NCI-H1694 (cell line): ENCODE results near the gene ADGRG2.
"Not testable (repeated sequence)": the region's sequence is repeated elsewhere in the genome, so short reads cannot be mapped to it uniquely, and the experiment has no call there.

Experiments used
- DNase-seq: peaks from one replicate; lab custom pipeline; 2025; lab: John Stamatoyannopoulos, UW

Gene ADGRG2

DNA sequence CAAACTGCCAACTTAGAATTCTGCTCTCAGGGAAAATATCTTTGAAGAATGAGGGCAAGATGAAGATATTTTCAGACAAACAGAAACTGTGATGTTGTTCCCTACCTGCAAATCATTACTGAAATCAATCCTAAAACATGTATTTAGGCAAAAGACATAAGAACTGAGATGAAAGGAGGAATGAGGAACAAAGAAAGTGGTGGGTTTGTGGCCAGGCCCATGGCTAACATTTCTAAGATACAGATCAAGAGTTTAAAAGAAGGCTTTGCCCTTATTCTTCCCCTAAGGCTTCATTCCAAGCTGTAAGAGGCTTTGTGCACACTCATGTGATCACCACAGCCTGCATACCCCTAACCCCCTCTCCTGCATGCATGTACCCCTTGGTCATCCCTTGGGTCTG, 46.5 kb downstream of the ADGRG2 start:
- no peak for DNase-seq

DNA sequence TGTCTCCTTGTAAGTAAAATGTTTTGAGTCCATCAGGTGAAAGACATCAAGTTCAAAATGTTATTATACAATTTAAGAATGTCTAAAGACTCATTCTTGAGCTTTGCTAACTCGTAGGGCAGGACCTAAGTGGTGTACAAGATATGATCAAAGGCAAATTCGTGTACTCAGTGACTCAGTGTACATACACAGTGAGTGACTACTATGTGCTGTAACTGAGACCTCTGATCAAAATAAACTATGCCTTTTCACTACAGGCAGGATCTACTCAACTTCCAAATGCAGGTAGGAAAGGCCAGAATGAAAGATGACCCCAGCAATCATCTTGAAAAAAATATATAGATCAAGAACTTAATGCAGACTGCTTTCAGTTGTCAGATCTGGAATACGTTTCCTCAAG, 49.9 kb downstream of the ADGRG2 start:
- DNase-seq = no peak

DNA sequence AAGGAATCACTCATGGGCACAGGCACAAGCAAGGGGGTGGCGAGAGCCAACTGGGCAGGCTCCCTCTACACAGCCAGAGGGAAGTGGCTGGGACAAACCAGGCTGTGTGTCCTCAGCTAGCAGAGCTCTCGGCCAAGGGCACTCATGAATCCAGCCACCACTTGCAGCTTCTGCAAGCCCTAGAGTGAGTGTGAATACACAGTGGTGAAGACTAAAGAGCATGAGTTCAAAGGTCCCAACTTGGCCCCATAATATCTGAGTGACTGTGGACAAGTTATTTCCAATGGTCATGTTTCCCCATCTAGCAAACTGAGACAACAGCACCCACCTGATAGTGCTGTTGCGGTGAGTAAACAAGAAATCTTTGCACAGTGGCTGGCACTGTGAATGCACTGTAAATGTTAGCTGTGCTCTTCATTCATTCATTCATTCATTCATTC, 51.7 kb downstream of the ADGRG2 start:
- no peak for DNase-seq

DNA sequence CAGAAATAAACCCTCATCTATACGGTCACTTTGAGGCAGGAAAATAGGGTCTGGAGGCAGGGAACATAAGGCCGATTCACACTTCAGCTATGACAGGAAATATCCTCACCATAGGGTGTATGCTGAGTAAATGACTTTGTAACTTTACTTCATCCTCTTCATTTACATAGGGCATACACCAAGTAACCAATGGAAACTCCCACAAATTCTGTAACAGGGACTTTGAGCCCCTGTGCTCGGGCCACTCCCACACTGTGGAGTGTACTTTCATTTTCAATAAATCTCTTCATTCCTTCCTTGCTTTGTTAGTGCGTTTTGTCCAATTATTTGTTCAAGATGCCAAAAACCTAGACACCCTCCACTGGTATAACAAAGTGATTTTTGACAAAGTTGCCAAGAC, 55.3 kb downstream of the ADGRG2 start:
- DNase-seq = not testable (repeated sequence)

DNA sequence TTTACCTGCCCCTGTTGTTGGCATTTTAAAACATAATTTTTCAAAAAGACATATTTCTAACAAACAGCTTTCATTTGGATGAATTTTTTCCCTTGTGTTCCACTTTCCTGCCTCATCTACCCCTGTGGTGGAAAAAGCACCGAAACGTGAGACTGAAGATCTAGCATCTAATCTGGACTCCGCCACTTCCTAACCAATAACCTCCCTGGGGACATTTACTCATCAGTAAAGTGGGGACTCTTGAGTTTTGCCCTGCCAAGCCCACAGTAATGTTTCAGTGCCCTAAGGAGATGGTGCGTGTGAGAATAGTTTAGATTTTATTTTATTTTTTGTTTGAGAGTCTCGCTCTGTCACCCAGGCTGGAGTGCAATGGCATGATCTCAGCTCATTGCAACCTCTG, 56.7 kb downstream of the ADGRG2 start:
- DNase-seq = no peak

DNA sequence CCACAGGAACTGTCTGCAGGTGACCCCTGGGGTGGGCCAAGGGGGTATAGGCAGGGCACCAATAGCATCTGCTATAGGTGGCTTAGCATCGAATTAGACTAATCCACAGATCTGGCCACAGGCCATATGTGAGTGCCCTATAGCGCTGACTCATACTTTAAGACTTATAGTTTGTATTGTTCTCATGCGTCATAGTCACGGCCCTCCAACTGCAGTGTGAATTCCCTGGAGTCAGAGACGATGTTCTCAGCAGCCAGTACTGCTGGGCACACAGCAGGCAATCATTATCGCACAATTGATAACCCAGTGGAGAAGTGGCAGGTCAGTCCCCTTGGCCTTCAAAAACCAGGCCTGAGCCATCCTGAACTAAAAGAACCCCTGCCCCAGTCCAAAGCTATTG, 58.1 kb downstream of the ADGRG2 start:
- DNase-seq = no peak

DNA sequence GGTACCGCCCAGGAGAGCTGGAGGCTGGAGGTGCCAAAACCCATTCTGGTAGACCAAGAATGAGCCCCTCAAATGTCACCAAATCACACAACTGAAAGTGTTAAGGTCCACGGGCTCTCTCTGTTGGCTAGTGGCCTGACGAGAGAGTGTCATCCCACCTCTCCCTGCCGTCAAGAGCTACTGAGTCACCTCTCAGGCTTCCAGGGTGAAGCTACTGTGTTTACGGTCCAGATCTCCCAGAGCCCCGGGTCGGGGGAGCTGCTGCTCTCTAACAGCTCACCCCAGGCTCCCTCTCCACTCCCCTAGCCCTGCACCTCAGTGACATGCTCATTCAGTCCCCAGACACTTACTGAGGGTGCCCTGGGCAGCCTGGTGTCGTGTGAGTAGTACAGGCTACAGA, 59.2 kb downstream of the ADGRG2 start:
- no peak for DNase-seq

DNA sequence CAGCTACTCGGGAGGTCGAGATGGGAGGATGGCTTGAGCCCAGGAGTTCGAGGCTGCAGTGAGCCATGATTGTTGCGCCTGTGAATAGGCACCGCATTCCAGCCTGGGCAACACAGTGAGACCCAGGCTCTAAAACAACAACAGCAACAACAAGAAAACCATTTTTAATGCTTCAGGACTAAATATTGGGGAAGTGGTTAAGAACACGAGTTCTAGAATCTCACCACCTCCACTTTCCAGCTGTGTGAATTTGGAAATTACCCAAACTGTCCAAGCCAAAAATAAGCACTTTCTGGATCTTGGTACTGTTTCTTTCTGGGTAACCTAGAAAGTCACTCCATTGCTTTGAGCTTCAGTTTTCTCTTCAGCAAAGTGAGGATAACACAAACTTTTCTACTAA, 63.2 kb downstream of the ADGRG2 start:
- DNase-seq = no peak

DNA sequence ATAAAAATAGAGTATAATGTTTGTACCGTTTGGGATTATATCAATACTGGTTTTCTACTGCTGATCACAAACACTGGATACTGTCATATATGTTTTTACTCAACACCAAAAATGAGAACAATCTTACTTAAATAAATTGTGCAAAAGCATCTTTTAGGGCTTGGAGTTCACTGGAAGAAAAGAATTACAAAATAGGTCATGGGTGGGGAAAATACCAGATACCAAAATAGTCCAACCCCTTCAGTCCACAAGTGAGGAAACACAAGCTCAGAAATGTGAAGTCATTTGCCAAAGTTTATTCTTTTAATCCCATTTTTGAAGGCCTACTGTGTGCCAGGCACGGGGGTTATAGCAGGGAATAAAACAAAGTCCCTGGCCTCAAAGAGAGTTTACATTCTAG, 64.4 kb downstream of the ADGRG2 start:
- no peak for DNase-seq

DNA sequence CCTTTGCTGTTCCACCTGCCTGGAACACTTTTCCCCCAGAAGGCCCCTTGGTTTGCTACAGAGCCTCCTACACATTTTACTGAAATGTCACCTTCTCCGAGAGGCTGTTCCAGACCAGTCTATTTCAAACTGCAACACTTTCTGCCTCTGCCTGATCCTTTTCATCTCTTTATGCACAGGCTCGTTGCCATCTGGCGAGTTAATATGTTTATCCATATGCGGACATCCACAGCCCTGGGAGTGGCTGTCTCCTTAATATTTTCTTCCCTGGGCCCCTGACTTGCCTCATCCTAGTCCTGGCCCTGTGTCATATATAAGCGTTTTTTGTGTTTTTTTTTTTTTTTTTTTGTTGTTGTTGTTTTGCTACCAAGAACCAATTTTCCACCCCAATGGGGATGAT, 73.2 kb downstream of the ADGRG2 start:
- no peak for DNase-seq

DNA sequence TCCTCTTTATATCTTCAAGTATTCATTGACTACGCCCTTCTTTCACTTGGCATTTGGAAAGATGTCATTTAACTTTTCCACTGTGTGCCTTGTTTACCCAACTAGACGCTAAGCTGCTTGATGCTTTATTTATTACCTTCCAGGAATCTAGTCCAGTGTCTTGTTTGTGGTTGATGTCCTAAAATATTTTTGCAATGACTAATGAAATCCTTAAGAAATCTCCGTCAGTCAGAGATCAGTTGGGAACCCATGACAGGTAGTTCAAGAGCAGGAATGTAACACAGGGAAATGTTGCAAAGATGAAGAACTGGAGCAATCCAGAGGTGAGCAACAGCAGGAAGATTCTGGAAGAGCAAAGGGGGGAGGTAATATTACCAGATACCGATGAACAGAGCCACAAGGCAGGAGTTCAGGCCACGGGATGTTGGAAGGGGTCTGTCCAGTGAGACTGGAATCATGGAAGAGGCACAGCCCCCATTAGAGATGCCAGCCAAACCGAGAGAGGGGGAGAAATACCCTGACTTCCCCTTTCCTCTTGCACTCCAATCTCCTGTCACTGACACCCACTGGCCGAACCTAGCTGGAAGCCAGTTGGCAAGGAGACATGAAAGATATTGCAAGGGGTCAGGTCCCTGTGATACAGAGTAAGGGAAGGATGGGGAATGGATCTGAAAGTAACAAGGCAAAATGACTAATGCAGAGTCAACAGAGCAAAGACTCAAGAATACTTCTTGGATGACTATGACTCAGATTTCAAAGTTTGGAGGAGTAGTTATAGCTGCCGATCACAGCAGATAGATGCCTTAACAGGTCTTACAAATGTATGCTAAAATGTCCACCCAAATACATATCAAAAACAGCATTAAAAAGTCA, 75.7 kb downstream of the ADGRG2 start:
- no peak for DNase-seq

DNA sequence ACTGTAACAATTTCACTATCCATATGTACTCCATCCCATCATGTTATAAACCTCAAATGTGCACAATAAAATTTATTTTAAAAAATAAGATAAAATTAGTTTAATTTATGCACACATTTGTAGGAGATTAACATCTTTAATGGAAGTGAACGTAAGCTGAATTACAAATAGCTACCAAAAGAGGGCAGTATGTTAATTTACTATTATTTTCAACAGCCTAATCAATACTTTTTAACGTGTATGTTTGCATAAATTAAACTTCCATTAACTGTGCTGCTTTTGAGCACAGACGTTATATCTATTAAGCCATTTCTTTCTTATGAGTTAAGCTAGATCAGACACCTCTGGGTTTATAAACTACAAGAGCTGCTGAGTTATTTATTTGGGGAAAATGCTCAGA, 81.9 kb downstream of the ADGRG2 start:
- no peak for DNase-seq

DNA sequence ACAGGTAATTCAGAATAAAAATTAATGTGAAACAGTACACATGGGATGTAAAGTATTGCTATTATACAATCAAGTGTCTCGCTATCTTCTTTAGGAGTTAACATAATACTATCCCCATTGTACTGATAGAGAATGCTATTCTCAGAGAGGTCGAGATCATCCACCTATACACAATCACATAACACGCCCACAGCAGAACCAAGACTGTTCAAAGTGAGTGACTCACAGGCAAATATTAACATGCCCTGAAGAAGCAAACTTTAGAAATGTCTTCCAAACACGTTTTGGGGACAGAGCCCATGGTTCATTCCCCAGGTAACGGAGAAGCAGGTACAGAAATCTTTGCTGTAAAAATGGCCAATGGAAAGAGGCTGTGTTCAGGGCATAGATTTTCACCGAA, 88.2 kb downstream of the ADGRG2 start:
- DNase-seq = no peak

DNA sequence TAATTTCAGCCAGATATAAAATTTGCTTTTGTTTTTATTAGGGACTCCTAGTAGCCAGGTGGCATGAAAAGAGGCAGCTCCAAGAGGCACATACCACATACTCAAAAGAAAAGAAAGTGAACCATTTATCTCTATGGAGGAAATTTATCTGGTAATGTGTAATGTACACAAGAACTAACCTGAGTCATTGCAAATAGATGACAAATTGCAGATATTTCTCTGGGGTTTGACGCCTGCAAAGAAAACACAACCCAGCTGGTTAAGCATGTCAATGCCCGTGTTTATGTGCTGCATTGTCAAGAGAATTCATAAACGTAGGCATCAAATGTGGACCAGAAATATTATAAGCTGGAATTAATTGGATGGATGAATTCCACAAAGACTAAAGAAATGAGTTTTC, 91.5 kb downstream of the ADGRG2 start:
- DNase-seq = no peak

DNA sequence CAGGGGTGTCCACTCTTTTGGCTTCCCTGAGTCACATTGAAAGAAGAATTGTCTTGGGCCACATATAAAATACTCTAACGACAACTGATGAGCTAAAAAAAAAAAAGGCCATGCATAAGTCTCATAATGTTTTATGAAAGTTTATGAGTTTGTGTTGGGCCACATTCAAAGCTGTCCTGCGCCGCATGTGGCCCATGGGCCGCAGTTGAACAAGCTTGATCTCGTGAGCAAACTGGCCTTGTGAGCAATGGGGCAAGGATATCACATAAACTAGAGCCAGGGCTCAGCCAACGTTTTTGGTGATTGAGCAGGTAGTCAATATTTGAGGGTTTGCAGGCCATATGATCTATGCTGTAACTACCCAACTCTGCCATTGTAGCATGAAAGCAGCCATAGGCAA, 93.7 kb downstream of the ADGRG2 start:
- no peak for DNase-seq

DNA sequence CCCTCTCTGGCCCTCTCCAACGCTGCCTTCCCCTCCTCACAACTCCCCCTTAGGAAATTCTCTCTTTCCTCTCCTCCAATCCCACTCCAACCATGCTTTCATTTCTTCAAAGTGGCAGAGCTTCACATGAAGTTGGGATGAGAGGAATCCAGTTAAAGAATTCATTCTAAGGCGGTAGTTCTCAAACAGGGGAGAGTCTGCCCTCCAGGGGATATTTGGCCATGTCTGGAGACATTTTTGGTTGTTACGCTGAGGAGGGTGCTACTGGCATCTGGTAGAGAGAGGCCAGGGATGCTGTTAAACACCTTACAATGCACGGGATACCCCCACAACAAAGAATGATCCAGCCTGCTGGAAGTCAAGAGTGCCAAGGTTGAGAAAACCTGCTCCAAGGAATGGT, 97.9 kb downstream of the ADGRG2 start:
- DNase-seq = no peak

DNA sequence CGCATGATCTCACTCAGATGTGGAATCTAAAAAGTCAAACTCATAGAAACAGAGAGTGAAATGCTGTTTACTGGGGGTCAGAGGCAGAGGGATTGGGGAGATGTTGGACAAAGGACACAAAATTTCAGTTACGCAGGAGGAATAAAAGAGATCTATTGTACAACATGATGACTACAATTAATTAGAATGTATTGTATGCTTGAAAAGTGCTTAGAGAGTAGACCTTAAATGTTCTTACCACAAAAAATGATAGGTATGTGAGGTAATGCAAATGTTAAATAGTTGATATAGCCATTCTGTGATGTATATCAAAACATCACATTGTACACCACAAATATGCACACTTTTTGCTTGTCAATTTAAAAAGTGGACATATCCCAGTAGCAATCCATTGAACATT, 102.3 kb downstream of the ADGRG2 start:
- no peak for DNase-seq

DNA sequence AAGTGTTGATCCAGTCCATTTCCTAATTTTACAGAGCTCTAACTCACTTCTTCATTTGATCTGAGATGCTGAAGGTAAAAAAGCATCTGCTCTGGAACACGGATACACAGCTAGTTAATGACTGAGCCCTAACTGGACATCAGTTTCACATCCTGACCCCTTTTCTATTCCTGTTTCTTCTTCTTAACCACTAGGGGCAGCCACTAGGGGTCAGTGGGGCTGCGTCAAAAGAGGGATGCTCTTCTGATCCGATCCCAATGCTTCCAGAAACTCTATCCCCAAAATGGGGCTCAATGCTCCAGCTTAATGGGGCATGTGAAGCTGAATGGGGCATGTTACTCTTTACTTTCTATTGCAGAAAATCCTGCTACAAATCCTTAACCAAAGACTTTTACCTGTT, 105.0 kb downstream of the ADGRG2 start:
- no peak for DNase-seq

DNA sequence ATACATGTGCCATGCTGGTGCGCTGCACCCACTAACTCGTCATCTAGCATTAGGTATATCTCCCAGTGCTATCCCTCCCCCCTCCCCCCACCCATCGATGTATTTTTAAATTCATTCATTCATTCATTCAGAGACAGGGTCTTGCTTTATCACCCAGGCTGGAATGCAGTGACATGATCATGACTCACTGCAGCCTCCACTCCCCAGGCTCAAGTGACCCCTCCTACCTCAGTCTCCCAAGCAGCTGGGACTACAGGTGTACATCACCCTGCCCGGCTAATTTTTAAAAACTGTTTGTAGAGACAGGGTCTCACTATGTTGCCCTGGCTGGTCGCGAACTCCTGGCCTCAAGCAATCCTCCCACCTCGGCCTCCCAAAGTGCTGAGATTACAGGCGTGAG, 105.7 kb downstream of the ADGRG2 start:
- DNase-seq = not testable (repeated sequence)

DNA sequence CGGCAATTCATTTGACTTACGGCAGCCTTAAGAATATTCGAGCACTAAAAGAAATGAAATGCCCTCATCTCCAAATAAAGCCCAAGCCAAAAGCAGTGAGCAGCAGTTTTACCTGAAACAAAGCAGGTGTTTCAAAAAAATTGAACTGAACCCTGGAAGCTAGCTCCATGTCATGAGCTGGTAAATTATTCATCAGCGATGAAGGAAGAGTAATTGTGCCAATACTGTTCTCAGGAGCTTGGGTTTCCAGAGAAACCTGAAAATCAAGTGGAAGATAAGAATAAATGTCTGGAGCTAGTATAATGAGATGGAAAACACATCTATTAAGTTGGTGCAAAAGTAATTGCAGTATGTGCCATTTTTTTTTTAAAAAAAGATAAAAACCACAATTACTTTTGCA, 114.4 kb downstream of the ADGRG2 start:
- no peak for DNase-seq

DNA sequence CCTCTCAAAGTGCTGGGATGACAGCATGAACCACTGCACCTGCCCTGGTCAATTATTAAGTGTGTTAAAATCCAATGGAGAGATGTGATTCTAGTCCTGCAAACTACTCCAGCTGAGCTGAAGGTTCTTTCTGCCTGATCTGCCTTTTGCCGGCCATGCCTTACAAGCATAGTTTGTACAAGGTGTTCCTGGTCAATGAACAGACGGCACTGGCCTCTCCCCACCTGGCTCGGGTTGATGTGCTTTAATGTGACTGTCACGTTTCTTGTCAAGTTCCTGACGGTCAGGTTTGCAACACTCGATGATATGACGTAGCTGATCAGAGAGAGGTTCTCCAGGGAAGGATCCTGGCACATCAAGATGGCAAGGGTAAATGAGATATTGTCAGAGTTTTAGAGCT, 115.3 kb downstream of the ADGRG2 start:
- no peak for DNase-seq

DNA sequence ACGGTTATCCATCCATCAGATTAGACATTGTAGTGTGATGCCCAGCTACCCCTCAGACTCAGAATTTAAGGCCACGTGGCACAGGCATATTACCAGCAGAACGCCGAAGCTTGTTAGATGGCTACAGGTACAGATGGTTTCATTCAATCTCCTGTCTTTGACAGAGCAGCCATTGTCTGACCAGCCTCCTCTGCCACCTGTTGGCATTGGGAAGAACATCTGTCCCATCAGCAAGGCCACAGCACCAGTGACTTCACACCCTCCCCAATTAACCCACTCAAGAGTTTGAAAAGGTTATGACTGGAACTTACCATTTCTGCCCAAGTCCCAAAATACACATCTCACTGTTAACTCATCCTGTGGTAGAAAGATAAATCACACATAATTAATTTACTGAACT, 116.4 kb downstream of the ADGRG2 start:
- DNase-seq = no peak

DNA sequence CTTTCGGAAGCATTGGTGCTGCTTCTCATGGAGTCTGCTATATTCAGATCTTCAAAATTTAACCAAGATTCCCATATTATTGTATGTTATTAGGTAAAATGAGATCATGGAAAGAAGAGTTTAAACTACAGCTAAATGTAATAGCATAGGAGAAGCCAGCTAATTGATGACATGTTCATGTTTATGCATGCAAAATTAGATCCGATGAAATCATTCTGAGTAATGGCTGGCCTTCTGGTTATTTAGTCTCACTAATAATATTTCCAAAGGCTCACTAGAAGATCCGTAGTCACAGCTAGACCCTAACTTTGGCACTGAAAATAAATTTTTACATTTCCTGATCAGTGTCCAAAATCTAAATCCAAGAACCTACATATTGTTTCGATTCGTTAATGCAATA, 118.5 kb downstream of the ADGRG2 start:
- no peak for DNase-seq

DNA sequence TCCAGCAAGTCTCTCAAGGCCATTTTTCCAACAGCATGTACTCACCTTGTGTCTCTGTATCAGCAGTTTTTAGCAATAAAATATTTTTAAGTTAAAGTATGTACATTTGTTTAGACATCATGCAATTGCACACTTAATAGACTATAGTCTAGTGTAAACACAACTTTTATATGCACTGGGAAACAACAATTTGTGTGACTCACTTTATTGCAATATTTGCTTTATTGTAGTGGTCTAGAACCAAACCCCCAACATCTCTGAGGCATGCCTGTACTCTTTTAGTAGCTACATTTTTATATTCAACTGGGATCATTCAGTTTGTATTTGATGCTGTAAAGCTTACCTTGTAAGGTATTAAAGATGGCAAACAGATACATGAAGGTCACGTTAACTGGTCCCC, 123.6 kb downstream of the ADGRG2 start:
- no peak for DNase-seq
